GM12878 (cell line): ENCODE data around the gene FBXL2. TPM values are rescaled to one million over a fixed set of nuclear protein-coding genes. Genes with fewer than 3 reads are reported as not detected.

ENCODE experiments used
- ATAC-seq: fragments of 200-7000 bp; cut with Tn5 transposase; 3 replicates; pipeline ENCODE4 v1.9.1; 2020; ENCODE audit warnings: mild to moderate bottlenecking, moderate library complexity
- BruUV-seq: library from RNA; stranded (reverse); fragments of 400-500 nt; replicated peaks from 2 replicates; lab custom pipeline; 2021; lab: Mats Ljungman, UMichigan
- CTCF ChIA-PET: fragments of 300-600 bp; sonication (Branson Sonifier 250); formaldehyde crosslinking; extraction: SDS; loops from one replicate; lab custom pipeline; 2021; ENCODE audit warnings: inconsistent platforms; lab: Yijun Ruan, JAX
- POLR2A ChIA-PET: fragments of 350-600 bp; formaldehyde crosslinking; extraction: SDS; loops from one replicate; lab custom pipeline; 2021; ENCODE audit warnings: inconsistent platforms; lab: Charles Lee
- RAD21 ChIA-PET: fragments of 300-600 bp; sonication (Branson Sonifier 250); formaldehyde crosslinking; loops from one replicate; lab custom pipeline; 2023; ENCODE audit warnings: antibody characterized with exemption; ENCODE audit not compliant: unreplicated experiment; lab: Charles Lee
- SMC1A ChIA-PET: fragments of 300-600 bp; sonication (Branson Sonifier 250); formaldehyde crosslinking; loops from one replicate; lab custom pipeline; 2023; ENCODE audit not compliant: unreplicated experiment, uncharacterized antibody; lab: Charles Lee
- DNase-seq: peaks from one replicate; pipeline ENCODE4 v3.0.0-alpha.2; 2011; ENCODE audit warnings: low read depth, low spot score
- FAIRE-seq: peaks from 3 replicates; lab custom pipeline; 2011; peaks lifted over from hg19 to GRCh38; lab: Jason Lieb, UNC
- H2AFZ ChIP-seq: 2 replicates; pipeline ENCODE4 v1.6.0; 2011; ENCODE audit warnings: low read depth, low read length, control low read depth; ENCODE audit not compliant: control insufficient read depth
- H3K27ac ChIP-seq: 2 replicates; pipeline ENCODE4 v1.5.1; 2011; ENCODE audit warnings: control low read depth; ENCODE audit not compliant: control insufficient read depth, insufficient read depth
- H3K27me3 ChIP-seq, 2 experiments: replicated peaks in 1 of 2; 2 replicates each; pipeline versions ENCODE4 v1.6.0 to v1.6.1; 2011; ENCODE audit warnings: low read length in 1 of 2; ENCODE audit not compliant: control insufficient read depth in 2 of 2, insufficient read depth in 2 of 2
- H3K36me3 ChIP-seq, 2 experiments: 2 replicates each; pipeline ENCODE4 v1.5.1; 2011; ENCODE audit warnings: low read length in 1 of 2; ENCODE audit not compliant: control insufficient read depth in 2 of 2, insufficient read depth in 2 of 2
- H3K4me1 ChIP-seq: 2 replicates; pipeline ENCODE4 v1.6.1; 2011; ENCODE audit warnings: mild to moderate bottlenecking, low read length, moderate library complexity, mixed read lengths; ENCODE audit not compliant: control insufficient read depth, insufficient read depth
- H3K4me2 ChIP-seq: 2 replicates; pipeline ENCODE4 v1.6.0; 2011; ENCODE audit warnings: control low read depth; ENCODE audit not compliant: control insufficient read depth, insufficient read depth
- H3K4me3 ChIP-seq: fragments of 200-600 bp; sonication (generic); 2 replicates; pipeline ENCODE4 v1.5.1; 2016
- H3K79me2 ChIP-seq: 2 replicates; pipeline ENCODE4 v1.6.0; 2011; ENCODE audit warnings: low read length; ENCODE audit not compliant: control insufficient read depth, insufficient read depth
- H3K9ac ChIP-seq: 2 replicates; pipeline ENCODE4 v1.8.0; 2011; ENCODE audit warnings: low read length, control low read depth, mixed read lengths; ENCODE audit not compliant: control insufficient read depth, insufficient read depth
- H3K9me3 ChIP-seq: replicated peaks from 3 replicates; pipeline ENCODE4 v1.5.1; 2011; ENCODE audit warnings: mild to moderate bottlenecking, low read length; ENCODE audit not compliant: control insufficient read depth, insufficient read depth
- H4K20me1 ChIP-seq: 2 replicates; pipeline ENCODE4 v1.6.0; 2011; ENCODE audit not compliant: control insufficient read depth, insufficient read depth
- ATF7 ChIP-seq: fragments of 450-650 bp; IDR thresholded peaks from 2 replicates; pipeline ENCODE4 v1.6.1; 2016; ENCODE audit warnings: low read depth, mild to moderate bottlenecking
- HDAC2 ChIP-seq: fragments of 200-600 bp; sonication (generic); IDR thresholded peaks from 2 replicates; pipeline ENCODE4 v1.6.1; 2017
- MEF2B ChIP-seq: fragments of 450-650 bp; IDR thresholded peaks from 2 replicates; pipeline ENCODE4 v1.6.1; 2018; ENCODE audit warnings: mild to moderate bottlenecking, moderate library complexity; ENCODE audit not compliant: partially characterized antibody, poor library complexity, severe bottlenecking
- NFIC ChIP-seq: IDR thresholded peaks from 2 replicates; pipeline ENCODE4 v1.6.1; 2012; ENCODE audit warnings: low read depth, mild to moderate bottlenecking, inconsistent platforms, low read length, moderate library complexity
- NR2C2 ChIP-seq: IDR thresholded peaks from 2 replicates; pipeline ENCODE4 v1.6.1; 2011; ENCODE audit warnings: borderline replicate concordance, low read depth; ENCODE audit not compliant: control insufficient read depth, insufficient read length
- PAX8 ChIP-seq: fragments of 450-650 bp; IDR thresholded peaks from 2 replicates; pipeline ENCODE4 v1.6.1; 2017; ENCODE audit warnings: mild to moderate bottlenecking, moderate library complexity
- RAD21 ChIP-seq: IDR thresholded peaks from 2 replicates; pipeline ENCODE4 v1.6.1; 2011; ENCODE audit warnings: mild to moderate bottlenecking, low read depth, low read length, moderate library complexity; ENCODE audit not compliant: insufficient read depth
- RCOR1 ChIP-seq: conservative IDR thresholded peaks from 2 replicates; pipeline ENCODE4 v1.6.1; 2012; ENCODE audit warnings: low read depth, low read length, improper control_type of control experiment
- SMAD5 ChIP-seq: IDR thresholded peaks from 2 replicates; pipeline ENCODE4 v1.6.1; 2016; ENCODE audit warnings: antibody characterized with exemption, low read depth
- SMARCA5 ChIP-seq: fragments of 450-650 bp; IDR thresholded peaks from 2 replicates; pipeline ENCODE4 v1.6.1; 2017; ENCODE audit warnings: mild to moderate bottlenecking
- SP1 ChIP-seq: IDR thresholded peaks from one replicate; pipeline ENCODE4 v1.6.1; 2011; ENCODE audit warnings: low read depth, low read length
- USF2 ChIP-seq: IDR thresholded peaks from 2 replicates; pipeline ENCODE4 v1.6.1; 2011; ENCODE audit warnings: low read depth, low read length, improper control_type of control experiment, borderline replicate concordance
- ZBTB33 ChIP-seq: fragments of 450-650 bp; IDR thresholded peaks from 2 replicates; pipeline ENCODE4 v1.6.1; 2017; ENCODE audit warnings: mild to moderate bottlenecking
- ZBTB4 ChIP-seq: fragments of 450-650 bp; formaldehyde crosslinking; IDR thresholded peaks from 2 replicates; pipeline ENCODE4 v1.4.0; 2022; ENCODE audit warnings: mild to moderate bottlenecking, moderate library complexity
- ZBTB40 ChIP-seq: fragments of 450-650 bp; IDR thresholded peaks from 2 replicates; pipeline ENCODE4 v1.6.1; 2016; ENCODE audit warnings: mild to moderate bottlenecking, moderate library complexity, borderline replicate concordance
- in situ Hi-C: fragments of 300-500 bp; cut with MboI; formaldehyde crosslinking; loops from 9 replicates; pipeline ENCODE4 v1.14.3; 2018; ENCODE audit warnings: mixed read lengths
- intact Hi-C: fragments of 100-400 bp; cut with micrococcal nuclease; formaldehyde crosslinking; loops from one replicate; pipeline ENCODE4 v1.14.2; 2022; ENCODE audit not compliant: unreplicated experiment
- polyA plus RNA-seq, 11 experiments: library from polyadenylated mRNA; depleted of rRNA in 4 of 11; unstranded in 6 of 11; stranded (reverse) in 5 of 11; fragments of >200 nt; fragmentation: Nextera tagmentation in 4 of 11; fragmentation: Illumina TruSeq in 1 of 11; extraction: Ambion mirVana in 4 of 11; extraction: Trizol in 1 of 11; gene quantifications; 1 replicate in 1 of 11; 2 replicates in 10 of 11; pipeline versions ENCODE4 v1.2.1 to v1.2.3, GENCODE V29; 2011 to 2016; ENCODE audit warnings: inconsistent platforms in 2 of 11, missing spikeins in 2 of 11, low read depth in 1 of 11
- total RNA-seq, 4 experiments: library from RNA; depleted of rRNA in 3 of 4; stranded (reverse); fragments of >200 nt in 3 of 4; fragmentation: Illumina TruSeq in 1 of 4; extraction: Trizol in 1 of 4; gene quantifications; 2 replicates each; pipeline versions ENCODE4 v1.2.1 to v1.2.3, GENCODE V29; 2013 to 2021

Gene FBXL2
- total and polyA plus RNA-seq, 10 of the 15 experiments (the other 5 are each of a cell fraction or from before 2014, with no cell fraction given) = 0.04 to 0.72 (median 0.15) TPM; not detected in 1

- Histone ChIP-seq H3K27ac (no peak overlapping the region), H4K20me1 (no peaks in the 10 kb centered on the region), H3K4me1 (no peaks in the 10 kb centered on the region), H3K4me3 (no peak overlapping the region), H3K9me3 (no peaks in the 10 kb centered on the region), H3K4me2 (no peak overlapping the region), H2AFZ (no peak overlapping the region), H3K9ac (no peak overlapping the region), H3K36me3 (no peaks in the 10 kb centered on the region), H3K79me2 (no peaks in the 10 kb centered on the region), H3K27me3 (no peaks in the 10 kb centered on the region)
- in situ Hi-C loops = no loop called here
- ChIA-PET POLR2A (no interaction called here), RAD21 (no interaction called here), SMC1A (no interaction called here), CTCF (no interaction called here)
- ATAC-seq = no peak
- intact Hi-C loops = no loop called here
- BruUV-seq = no TSS peak
- DNase-seq = no peak
- FAIRE-seq = no peak
- no peak for TF ChIP-seq RAD21
- no peak for TF ChIP-seq SMARCA5
- TF ChIP-seq ZBTB33 = no peak
- TF ChIP-seq ZBTB4 (CRISPR knock-in tag) = no peak
- no peak for TF ChIP-seq PAX8
- TF ChIP-seq MEF2B = no peak
- TF ChIP-seq USF2 = no peak
- no peak for TF ChIP-seq ATF7
- TF ChIP-seq HDAC2 = no peak
- TF ChIP-seq NFIC = no peak
- TF ChIP-seq RCOR1 = no peak
- TF ChIP-seq SP1 = no peak
- no peak for TF ChIP-seq NR2C2
- no peak for TF ChIP-seq ZBTB40
- TF ChIP-seq SMAD5 = no peak
Observed at GRCh38 chr3:33246786-33247185, 30.5 kb upstream of the FBXL2 start.
